ENCODE data around the gene ZSCAN9. TPM values are rescaled to one million over a fixed set of nuclear protein-coding genes. Genes with fewer than 3 reads are reported as not detected.

Gene ZSCAN9
- total RNA-seq, 1 donor from 2014 or later = 10.8 TPM

DNA sequence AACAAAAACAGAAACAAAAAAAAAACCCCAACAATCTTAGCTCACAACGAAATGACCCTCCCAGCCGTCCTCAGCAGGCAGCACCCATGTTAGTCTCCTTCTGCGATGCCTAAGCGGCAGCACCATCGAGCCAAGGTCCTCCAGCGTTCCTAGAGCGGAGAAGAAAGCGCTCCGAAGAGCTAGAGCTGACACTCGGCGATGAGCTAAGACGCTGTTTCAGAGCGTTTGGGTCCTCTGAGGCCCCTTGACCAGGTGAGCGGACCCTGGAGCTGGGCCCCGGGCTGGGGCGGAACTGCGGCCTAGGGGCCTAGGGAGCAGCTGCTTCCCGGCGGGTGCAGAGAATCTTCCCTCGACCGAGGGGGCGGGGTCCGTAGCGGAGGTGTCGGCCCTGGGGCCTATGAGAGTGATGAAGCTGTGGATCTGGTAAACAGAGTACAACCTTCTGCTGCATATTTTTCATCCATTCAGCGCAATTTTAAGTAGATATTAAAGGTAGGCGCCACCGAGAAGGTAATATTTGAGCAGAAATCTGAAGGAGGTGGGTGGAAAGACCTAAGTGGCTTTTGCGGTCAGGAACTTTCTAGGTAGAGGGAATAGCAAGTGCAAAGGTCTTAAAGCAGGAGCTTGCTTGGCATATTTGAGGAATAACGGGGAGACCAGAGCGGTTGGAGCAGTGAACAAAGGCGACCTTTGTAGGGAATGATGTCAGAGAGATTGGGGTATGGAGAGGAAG lies 42.1 kb downstream of the ZSCAN9 start, which contains the start of gene ZSCAN26:
Gene ZSCAN26 (plus strand): TSS at position 182 of the 733 bp plus-strand sequence. CDS start 4,777 bp downstream, outside the sequence.
- DNase-seq (ENCODE audit: low spot score) = peak; percentile 88

DNA sequence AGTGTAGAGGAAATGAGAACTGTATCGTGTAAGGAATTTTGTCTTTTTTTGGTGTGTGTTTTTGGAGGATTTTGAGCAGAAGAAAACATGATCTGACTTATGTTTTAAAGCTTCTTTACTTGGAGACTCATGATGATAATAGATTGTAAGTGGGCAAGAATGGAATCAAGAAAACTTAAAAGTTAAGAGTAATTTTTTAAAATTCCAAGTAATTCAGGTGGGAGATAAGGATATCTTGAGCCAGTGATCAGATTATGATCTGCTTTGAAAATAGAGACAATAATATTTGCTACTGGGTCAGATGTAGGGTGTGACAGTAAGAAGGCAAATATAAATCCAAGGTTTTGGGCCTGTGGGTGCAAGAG lies 42.6 kb downstream of the ZSCAN9 start:
- DNase-seq (ENCODE audit: low spot score) = no peak

DNA sequence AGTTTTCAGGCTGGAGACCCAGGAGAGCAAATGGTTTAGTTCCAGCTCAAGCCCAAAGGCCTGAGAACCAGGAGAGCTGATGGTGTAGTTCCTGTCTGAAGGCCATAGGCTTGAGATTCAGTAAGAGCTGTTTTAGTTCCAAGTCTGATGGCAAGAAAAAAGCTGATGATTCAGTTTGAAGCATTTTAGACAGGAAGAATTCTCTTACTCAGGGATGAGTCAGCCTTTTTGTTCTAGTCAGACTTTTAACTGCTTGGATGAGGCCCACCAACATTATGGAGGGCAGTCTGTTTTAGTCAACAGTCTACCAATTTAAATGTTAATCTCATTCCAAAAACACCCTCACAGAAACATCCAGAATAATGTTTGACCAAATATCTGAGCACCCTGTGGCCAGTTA lies 44.4 kb downstream of the ZSCAN9 start:
- DNase-seq (ENCODE audit: low spot score) = no peak

DNA sequence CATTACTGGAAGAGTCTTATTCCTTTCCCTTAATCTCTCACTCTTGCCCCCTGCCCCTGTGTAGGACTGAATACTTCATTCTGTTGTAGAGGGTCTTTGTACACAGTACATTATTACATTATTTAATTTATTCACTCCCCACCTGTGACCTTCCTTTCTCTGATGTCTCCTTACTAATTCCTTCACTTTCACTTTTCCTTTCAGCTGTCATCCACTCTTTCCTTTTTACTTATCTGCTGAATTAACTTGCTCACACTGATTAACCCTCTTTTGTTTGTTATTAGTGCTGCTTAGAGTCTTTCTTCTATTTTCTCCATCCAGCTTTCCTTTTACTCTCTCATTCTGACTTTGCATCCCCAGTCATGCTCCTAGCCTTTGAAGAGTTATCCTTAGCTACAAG lies 49.8 kb downstream of the ZSCAN9 start:
- DNase-seq (ENCODE audit: low spot score) = no peak

DNA sequence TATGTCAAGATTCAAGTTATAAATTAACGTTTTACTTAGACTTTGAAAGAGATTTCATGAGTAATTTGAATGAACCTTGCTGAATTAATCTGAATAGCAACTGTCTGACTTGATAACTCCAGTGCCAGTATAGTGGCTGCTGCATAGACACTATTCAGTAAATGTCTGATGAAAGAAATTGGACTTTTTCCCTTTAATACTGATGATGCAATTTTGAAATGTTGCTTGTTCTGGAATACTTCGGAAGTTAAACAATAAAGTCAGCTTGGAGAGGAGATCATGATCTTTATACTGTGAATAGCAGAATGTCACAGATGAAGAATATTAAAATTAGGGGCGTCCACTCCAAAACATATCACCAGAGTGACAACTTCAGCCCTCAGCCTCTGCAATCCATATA lies 52.7 kb downstream of the ZSCAN9 start:
- DNase-seq (ENCODE audit: low spot score) = no peak

DNA sequence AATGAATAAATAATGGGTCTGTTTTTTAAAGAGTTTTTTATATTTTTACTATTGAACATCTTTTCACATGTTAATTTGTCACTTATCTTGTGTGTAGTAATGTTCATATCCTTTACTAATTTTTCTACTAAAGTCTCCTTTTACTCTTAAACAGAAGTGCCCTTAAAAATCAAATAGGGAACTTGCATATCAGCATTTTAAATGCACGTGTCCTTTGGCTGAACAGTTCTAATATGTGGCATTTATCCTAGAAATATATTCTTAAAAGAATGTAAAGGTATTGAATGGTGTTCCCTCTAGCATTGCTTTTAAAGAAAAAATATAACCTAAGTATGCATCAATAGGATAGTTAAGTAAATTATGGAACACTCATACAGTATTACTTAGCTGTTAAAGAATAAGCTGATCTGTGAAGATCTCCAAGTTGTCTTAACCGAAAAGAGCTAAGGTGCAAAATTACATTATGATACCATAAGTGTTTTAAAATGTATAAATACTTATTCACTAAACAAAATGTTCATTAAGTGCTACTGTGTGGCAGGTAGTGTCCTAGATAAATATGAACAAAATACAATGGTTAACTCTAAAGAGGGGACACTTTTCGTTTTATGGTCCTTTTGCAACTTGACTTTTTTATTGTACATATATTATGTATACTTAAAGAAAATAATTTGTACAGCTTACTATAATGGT lies 55.7 kb downstream of the ZSCAN9 start:
- DNase-seq (ENCODE audit: low spot score) = no peak

DNA sequence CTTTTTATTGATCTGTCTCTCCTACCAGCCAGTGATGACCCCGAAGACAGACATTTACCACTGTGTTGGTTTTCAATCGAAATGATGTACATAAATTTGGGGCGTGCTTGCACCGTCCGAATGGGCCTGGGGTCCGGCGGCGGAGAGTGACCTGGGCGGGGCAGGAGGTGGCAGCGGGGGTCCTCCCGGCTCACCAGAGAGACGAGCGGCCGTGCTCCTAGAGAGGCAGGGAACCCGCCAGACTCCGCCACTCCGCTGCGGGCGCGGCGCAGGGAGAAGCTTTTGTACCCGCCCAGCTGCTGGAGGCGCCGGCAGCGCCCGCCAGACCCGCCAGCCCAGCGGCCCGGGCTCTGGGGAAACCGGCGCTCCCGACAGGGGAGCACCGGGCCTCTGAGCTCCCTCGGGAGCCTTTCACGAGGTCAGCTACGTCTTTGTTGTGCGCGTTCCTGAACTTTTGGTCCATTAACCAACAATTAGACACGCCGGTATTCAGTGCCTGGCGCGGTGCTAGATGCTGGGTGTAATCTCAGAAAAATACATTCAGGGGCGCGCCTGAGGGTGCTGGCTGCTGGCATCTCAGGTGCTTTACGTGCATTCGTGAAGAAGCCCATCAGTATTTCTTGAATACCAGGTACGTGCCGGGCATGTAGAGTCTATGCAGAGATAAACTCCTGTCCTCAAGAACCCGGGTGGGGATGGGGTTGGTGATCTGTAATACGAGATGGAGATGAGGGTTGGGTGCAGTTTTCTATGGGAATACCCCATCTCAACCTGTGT lies 56.4 kb downstream of the ZSCAN9 start, which contains the start of gene PGBD1:
Gene PGBD1 (plus strand): TSS at position 285 of the 777 bp plus-strand sequence. CDS start 2,242 bp downstream, outside the sequence.
- peak; percentile 39 for DNase-seq (ENCODE audit: low spot score)

DNA sequence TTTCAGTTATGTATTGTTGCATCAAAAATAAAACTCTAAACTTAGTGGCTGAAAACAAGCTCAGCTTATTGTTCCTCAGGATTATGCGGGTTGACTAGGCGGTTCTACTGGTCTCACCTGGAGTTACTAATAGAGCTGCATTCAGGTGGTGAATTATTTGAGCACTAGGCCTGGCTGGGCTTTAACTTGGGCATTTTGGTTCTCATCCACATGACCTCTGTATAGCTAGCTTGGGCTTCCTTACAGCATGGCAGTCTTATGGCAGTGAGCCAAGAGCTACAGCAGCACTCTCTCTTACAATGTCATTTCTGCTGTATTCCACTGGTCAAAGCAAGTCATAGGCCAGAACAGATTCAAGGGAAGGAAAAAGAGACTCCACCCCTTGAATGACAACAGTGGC lies 57.9 kb downstream of the ZSCAN9 start:
- no peak for DNase-seq (ENCODE audit: low spot score)

Other genes starting within 250 kb of the ZSCAN9 start
- 1.5 TPM for gene ZNF165, start 144.7 kb upstream of the ZSCAN9 start, total RNA-seq
- gene ZSCAN16, start 100.7 kb upstream of the ZSCAN9 start, total RNA-seq = 5.8 TPM
- 16.5 TPM for gene ZKSCAN8, start 83.4 kb upstream of the ZSCAN9 start, total RNA-seq
- 6.4 TPM for gene ZKSCAN4, start 27.0 kb downstream of the ZSCAN9 start, total RNA-seq
- 1.9 TPM for gene NKAPL, start 34.0 kb downstream of the ZSCAN9 start, total RNA-seq
- 17.2 TPM for gene ZSCAN26, start 41.9 kb downstream of the ZSCAN9 start, total RNA-seq
- 1.8 TPM for gene PGBD1, start 56.3 kb downstream of the ZSCAN9 start, total RNA-seq
- 38.4 TPM for gene ZSCAN31, start 110.9 kb downstream of the ZSCAN9 start, total RNA-seq
- 8.6 TPM for gene ZKSCAN3, start 124.7 kb downstream of the ZSCAN9 start, total RNA-seq
- 5.8 TPM for gene ZSCAN12, start 174.5 kb downstream of the ZSCAN9 start, total RNA-seq
- 3.8 TPM for gene ZSCAN23, start 218.2 kb downstream of the ZSCAN9 start, total RNA-seq

Data from mucosa of gallbladder (tissue), 1 donor.